ENCODE results near the gene LPCAT4.
"Not testable (repeated sequence)": the region's sequence is repeated elsewhere in the genome, so short reads cannot be mapped to it uniquely, and the experiment has no call there.

DNA sequence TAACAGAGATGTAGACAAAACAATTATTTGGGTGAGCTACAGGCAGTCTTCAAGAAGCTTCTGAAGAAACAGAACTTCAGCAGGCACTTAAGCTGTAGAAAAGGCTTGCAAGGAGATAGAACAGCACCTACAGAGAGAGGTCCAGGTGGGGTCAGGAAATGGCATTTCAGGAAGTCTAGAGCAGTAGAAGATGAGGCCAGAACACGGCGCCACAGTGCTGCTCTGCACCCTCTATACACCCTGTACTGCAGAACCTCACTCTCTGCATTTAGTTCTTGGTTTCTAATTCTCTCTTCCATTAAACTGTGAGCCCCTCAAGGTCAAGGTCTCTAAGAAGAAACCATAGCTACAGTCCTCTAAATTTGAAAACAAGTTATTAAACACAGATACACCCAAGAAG is 26.0 kb upstream of the LPCAT4 start:
- TF ChIP-seq, protein P1, sequence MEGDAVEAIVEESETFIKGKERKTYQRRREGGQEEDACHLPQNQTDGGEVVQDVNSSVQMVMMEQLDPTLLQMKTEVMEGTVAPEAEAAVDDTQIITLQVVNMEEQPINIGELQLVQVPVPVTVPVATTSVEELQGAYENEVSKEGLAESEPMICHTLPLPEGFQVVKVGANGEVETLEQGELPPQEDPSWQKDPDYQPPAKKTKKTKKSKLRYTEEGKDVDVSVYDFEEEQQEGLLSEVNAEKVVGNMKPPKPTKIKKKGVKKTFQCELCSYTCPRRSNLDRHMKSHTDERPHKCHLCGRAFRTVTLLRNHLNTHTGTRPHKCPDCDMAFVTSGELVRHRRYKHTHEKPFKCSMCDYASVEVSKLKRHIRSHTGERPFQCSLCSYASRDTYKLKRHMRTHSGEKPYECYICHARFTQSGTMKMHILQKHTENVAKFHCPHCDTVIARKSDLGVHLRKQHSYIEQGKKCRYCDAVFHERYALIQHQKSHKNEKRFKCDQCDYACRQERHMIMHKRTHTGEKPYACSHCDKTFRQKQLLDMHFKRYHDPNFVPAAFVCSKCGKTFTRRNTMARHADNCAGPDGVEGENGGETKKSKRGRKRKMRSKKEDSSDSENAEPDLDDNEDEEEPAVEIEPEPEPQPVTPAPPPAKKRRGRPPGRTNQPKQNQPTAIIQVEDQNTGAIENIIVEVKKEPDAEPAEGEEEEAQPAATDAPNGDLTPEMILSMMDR (IDR thresholded peaks at IDR 0.05; ENCODE audit: insufficient read depth, low read length) = not testable (repeated sequence)
- TF ChIP-seq POLR2AphosphoS5 (IDR thresholded peaks at IDR 0.05; ENCODE audit: low read depth) = not testable (repeated sequence)
